Activated CD4-positive, alpha-beta T cell treated with anti-CD3 and anti-CD28 coated beads, Interleukin-2, amount 50 U/mL, for 48 hours (primary cell): ENCODE measurements around the gene PTPRN2.

Experiments
- DNase-seq, 2 experiments: peaks; one replicate each; pipeline ENCODE4 v3.0.0-alpha.2; 2020

The PTPRN2 gene

DNA sequence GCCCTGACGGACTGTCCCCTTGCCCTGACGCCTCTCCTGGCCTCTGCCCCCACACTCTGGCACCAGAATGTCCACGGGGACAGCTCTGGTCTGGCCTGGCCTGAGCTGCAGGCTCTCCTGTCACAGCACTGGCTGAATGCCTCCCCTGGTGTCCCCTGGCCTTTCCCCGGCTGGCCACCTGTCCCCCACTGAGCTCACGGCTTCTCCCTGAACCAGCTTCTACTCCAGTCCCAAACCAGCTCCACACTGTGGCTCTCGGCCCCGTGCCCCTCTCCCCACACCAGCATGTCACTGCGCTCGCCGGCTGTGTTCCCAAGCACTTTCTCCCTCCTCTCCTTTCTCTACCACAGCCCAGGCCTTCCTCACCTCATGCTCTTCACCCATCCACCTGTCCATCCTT is 864.4 kb downstream of the PTPRN2 start:
- no peak for DNase-seq

DNA sequence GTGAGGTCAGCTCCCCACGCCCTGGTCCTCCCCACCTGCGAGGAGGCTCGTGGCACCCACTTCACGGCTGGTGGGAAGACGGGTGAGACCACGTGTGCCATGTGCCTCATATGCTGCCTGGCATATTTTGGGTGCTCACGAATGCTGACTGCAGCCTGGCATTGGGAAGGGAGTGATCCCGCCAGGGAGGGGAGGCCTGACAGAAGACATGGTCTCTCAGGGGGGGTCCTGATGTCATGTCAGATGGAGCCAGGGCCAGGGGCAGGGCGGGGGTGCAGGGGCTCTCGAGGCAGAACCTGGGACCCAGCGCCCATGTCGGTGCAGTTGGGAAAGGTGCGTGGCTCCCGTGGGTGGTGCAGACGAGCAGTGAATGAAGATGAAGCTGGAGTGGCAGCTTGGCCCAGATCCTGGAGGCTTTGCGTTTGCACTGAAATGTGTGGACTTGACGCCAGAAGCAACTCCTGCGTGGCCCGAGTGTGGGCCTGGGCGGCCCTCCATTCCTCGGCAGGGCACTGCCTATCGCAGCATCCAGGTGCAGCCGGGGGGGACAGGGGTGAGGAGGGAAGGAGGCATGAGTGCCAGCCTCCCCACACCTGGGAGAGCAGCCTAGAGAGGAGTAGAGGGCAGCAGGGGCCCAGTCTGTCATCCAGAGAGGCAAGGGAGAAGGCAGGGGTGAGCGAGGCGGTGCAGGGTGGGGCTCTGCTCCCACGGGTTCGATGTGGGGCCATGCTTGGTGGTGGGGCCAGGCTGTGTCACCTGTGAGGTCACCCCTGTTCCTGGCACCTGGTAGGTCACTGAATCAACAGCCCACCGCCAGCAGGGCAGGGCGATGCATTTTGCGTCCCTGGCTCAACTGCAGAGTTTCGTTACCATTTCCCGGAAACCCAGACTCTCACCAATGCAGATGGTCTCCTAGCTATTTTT is 865.2 kb downstream of the PTPRN2 start:
- DNase-seq, result no peak

DNA sequence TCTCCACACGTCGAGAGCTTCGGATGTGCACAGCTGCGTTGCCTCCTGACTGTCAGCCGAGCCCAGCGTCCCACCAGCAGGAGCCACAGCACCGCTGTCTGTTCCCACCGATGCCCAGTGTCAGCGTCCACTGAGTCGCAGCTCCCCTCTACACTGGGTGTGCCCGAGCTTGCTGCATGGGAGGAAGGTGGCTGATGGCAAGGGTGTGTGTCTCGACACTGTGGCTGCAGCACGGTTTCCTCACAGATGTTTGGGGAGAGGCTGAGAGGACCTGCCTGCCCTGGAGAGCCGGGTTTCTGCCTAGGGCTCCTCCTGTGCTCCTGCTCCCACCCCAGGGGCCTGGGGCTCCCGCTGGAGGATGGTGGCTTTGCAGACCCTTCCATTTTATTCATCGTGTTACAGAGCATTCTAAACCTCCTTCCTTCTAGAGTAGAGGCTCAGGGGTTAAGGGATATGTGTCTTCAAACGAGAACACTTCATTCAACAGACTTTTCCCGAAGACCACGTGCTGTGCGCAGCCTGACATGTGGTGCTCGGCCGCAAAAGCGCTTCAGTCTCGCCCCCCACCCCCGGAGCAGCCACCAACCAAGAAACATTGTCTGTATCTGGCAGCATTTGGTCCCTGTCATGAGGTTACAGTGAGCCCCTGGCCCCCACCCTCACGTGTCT is 866.0 kb downstream of the PTPRN2 start:
- DNase-seq, result no peak

DNA sequence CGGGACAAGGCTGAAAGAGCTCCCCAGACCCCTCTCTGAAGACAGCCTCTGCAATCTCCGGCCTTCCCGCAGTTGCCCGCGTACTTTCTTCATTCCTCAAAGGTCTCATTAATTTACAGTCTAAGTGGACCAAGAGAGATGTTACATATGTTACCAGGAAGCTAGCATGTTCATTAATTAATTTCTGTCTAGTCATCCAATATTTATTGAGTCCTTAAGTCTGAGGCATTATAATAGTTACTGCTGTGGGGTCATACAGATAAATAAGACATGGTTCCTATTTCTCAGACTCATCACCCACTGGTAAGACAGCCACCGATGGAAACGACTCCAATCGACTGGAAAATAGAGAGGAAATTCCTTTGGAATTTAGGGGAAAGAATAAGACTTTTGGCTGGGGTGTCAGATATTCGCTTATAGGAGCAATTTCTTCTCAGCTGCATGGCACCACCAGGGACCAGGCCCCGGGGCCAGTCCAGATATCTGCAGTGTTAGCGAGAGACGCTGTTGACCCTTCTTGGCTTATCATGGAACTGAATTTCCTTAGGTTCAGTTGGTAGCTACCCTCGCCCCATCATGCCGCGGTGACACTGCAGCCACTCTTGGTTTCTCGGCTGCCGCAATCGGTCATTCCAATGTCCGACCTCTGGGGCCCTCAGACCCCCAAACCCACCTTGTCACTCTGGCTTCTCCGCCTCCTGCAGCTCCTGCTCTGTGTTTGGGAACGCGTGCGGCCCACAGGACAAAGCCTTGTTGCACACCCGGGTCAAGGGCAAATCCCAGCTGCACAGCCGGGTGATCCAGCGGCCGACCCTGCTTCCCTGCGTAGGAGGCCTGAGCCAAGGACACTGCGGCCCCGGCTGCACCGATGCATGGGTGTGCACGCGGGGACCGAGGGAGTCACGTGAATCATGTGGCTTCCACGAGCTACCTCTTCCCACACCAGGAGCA is 867.6 kb downstream of the PTPRN2 start:
- DNase-seq, result no peak

DNA sequence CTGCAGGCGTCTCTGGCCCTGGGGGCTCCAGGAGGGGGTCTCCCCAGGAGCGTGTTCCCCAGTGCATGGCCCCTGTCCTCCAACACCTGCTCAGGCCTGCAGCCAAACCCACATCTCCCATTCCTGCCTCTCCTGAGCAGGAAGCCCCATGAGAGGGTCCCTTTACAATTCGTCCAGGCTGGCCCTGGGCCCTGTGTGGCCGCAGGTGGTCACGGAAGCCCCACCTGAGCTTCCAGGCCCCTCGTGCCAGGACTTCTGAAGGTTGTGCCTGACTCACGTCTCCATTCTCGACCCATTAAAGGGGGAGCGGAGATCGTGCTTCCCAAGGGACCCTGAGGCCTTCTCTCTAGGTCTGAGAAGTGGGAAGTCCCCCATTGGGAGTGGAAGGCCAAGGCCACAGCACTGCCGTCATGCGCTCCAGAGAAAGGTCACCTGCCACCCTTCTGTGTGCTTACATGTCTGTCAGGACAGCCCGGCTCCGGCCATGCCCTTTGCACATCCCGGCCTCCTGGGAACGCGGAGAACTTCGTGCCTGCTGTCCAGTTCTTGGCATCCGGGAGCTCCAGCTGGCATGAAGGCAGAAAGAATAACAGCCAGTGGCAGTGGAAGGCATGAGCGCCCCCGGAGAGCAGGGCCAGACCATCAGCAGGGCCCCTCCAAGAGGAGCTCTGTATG is 868.5 kb downstream of the PTPRN2 start:
- no peak for DNase-seq

DNA sequence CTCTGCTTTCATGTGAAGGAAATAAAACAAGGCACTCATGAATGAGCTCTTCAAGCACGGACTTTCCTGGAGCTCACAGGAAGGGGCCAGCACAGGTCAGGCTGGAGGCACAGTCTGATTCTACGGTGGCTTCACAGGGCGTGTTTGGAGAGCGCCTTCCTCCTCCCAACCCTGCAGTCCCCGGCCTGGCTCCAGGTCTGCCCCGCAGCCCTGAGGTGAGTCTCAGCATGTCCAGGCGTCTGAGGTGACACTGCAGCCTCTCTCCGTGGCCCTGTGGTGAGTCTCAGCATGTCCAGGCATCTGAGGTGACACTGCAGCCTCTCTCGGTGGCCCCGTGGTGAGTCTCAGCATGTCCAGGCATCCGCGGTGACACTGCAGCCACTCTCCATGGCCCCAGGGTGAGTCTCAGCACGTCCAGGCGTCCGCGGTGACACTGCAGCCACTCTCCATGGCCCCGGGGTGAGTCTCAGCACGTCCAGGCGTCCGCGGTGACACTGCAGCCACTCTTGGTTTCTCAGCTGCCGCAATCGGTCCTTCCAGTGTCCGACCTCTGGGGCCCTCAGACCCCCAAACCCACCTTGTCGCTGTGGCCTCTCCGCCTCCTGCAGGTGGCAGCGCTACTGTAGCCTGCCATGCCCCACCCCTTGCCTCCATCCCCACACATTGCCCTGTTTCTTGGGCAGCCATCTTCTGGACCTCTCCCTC is 869.2 kb downstream of the PTPRN2 start:
- DNase-seq, result no peak

DNA sequence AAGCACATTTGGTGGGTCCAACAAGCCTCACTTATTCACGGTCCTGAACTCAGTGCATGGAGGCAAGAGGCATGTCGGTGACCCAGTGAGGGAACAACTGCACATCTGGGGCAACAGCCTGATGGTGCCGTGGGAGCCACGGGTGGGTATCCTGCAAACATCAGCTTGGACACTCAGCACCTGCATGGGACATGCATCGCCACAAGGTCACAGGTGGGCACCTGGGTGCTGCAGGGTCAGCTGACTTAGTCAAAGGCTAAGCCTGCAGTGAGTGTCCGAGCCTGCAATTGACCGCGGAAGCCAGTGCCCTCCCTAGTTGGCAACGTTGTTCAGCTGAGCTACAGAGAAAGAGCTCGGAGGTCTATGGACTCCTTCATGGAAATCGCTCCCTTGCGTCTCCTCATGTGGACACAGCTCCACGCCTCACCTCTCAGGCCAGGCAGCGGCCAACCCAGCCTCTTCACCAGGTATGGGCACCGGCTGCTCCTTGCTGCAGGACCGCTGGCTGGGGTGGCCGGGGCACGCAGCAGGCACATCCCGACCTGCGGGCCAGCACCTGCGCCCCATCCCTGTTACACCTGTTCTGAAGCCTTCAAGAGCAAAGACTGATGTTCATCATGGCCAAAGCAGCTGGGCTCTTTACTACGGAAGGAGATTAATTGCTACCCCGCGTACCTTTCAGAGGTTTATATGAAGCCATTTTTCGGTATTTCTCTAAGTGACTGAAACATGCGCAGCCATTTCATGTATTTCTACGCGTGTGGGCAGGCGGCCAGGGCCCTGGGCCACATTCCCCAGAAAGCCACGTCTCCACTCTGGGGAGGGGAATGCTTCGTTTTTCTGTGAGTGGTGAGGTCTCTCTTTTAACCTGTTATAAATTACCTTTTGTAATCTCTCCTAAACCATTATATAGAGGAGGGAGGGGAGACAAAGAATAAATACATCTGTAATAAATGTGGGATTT is 870.1 kb downstream of the PTPRN2 start:
- no peak for DNase-seq

DNA sequence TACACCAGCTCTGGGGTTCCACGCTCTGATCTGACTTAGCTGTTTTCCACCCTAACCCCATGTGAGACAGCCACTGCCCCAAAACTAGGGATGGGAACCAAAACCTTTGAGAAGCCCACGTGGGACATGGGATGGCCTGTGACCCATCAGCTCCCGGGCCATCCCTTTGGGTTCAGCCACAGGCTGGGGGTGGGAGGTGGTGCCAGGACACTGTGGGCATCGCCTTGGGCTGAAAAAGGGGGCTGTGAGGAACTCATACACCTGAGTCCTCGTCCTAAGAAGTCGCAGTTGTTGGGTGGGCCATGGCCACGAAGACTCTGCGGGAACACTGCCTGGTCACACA is 871.7 kb downstream of the PTPRN2 start:
- no peak for DNase-seq

DNA sequence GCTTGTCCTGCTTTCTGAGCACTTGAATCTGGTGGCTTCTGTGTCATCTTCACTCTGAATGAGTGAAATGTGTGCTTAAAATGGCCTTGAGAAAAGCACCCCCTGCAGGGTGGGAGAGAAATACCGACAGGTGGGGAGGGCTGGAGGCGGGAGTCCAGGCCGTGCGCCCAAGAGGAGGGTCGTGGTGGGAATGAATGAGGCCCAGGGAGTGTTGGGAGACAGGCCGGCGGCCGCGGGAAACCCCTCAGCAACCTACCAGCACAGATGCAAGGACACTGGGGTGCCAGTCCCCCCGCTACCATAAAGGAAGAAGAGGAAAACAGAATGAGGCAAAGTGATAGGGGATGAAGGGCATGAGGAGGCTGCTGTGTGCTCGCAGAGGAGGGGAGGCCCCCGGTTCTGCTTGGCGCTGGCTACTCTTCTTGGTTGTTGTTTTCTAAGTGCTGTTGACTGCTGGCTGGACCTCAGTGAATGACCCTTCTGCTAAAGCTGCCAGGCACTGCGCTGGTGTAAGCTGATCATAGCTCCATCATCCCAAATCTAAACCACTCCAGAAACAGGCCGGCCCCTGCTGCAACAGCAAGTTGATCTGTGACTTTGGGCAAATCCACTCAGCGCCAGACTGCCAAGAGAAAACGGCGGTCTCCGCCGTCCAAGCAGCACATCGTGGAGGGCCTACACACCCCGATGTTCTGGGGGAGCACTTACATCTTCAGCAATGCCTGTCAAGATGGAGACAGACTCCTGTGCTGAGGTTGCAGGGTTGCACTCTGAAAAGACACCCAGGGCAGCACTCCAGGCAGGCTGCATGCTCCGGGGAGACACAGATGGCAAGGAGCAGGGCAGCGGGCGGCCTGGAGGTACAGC is 872.3 kb downstream of the PTPRN2 start:
- DNase-seq, result no peak

DNA sequence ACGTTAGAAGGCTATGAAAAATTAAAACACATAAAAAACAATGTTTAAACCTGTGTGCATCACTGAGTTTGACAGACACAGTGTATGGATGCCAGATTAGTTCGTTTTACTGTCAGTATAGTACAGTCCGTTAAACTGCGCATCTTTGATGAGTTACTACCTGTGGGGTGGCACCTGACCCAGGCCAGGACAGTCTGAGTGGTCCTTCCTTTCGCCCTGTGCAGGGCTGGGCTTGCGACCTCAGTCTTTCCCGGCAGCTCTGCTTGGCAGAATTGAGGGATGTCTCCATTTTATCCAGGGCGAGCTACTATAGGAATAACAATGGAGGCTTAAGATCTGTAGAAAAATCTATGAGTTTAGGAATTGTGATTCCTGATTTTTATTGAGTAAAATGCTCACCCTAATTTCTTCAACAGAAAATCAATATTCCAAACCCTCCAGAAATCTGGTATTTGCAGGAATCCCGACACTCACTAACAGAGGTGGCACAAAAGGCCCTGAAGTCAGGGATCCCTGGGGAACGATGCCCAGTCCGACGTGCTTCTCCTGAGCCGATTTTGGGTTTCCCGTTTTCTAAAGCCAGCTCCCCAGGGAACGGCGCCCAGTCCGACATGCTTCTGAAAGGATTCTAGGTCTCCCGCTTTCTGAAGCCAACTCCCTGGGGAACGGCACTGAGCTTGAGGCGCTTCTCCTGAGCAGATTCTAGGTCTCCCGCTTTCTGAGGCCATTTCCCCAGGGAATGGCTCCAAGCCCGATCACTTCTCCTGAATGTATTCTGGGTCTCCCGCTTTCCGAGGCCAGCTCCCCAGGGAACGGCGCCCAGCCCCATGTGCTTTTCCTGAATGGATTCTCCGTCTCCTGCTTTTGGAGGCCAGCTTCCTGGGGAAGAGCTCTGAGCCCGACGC is 873.2 kb downstream of the PTPRN2 start:
- DNase-seq, result no peak

DNA sequence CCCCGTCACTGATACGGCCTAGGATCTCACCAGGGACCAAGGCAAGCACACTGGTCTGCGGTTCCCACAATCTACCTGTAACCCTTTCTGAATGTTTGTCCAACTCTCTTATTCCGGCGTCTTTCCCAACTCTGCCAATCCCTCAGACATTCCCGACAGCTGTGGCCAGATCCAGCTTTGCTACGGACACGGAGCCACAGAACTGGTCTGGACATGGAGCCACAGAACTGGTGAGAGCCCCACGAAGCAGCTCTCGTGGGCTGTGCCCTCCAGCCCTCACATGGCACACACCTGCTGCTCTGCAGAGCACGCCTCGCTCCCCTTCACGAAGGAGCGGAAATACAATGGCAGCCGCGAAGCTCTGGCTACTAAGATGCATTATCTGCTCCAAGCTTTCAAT is 874.0 kb downstream of the PTPRN2 start:
- DNase-seq, result no peak

DNA sequence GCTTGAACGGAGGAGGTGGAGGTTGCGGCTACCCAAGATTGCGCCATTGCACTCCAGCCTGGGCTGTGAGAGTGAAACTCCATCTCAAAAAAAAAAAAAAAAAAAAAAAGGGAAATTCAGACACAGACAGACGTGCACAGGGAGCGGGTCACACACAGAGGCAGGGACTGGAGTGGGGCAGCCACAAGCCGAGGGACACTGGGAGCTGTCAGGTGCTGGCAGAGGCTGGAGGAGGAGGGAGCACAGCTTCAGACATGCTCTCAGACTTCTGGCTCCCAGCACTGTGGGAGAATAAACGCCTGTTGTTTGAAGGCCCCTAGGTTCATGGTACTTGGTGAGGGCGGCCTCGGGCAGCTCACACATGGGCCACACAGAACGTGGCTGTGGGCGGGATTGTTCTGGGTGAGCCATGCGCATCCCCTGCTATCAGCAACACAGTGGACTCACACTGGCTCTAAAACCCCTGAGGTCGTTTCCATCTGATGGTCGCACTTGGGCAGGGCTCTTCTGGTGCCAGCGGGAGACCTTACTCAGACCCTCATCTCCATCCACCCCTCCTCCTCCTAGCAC is 874.9 kb downstream of the PTPRN2 start:
- no peak for DNase-seq

DNA sequence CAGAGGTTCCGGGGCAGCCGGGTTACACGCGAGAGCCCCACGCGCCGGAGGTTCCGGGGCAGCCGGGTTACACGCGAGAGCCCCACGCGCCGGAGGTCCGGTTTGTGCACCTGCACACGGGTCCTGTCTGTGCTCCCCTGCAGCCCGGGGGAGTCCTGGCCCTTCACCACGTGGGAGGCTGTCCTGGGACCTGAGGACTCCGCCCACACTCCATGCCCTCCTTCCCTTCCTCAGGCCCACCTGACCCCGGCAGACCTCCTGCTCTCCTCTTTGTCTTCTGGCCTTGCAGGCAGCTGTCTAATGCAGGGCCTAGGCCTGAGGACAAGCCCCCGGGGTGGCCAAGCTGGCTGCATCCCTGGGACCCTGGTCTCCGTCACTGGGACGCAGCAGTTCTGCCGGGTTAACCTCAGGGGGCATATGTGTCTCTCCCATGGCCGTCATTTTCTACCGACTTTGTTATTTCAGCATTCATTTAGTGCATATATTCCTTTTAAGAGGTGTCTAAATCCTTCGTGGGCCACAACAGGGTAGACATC is 876.2 kb downstream of the PTPRN2 start:
- no peak for DNase-seq

DNA sequence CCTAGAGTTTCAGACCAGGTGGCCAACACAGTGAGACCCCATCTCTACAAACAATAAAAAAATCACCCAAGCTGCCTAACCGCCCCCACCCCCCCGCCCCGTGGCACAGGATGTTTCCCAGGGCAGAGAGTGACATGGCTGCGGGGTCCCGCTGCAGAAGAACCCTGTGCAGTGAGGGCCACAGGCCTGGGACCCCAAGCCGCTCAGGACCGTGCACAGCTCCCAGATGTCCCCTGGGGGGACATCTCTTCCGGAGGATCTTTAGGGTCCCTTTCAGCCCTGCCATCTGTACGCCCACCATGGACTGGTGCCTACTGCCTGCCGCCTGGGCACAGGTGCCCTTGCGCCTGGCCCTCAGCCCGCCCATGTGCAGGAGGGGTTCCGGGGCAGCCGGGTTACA is 877.2 kb downstream of the PTPRN2 start:
- no peak for DNase-seq

DNA sequence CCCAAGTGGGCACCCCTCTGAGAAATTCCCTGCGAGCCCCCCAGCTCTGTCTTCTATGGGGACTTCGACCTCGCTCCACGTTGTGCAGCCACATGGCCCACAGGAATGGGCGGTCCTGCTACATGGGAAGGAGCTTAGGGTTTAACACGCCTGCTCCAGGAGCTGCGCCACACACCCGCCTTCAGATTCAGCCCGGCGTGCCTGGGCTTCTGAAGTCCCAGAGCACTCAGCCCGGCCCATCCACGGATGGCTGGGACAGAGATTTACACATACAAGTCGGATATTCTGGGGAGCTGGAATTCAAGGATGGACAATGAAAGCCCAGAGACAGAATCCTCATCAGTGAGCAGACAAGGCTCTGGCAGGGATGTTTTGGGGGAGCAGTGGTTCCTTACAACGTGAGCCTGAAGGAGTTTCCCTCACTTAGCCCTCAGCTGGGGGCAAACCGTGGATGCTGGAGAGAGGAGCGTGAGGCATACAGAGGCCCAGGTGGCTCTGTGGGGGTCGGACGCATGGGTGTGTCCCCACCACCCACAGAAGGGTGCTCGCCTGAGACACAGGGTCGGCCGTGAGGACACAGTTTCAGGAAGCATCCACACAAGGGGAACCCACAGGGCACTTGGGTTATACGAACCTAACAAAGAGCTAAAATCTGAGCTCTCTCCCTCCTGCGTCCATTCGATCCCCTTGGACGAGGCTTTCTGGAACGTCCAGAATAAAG is 877.9 kb downstream of the PTPRN2 start:
- DNase-seq, result no peak

DNA sequence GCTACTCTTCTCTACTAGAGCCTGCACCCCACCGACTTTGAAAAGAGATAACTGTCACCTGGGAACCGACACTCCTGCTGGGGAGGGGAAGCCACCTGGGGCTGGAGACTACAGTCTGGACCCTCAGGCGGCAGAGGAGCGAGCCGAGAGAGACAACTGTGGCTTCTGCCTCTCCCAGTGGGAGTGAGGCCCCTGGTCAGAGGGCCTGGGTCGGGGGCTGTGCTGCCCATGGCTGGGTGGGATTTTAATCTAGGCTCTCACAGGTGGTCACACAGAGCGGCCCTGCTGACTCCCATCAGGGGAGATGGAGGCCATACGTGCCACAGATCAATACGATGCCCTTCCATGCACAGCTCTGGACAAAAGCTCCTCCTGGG is 878.7 kb downstream of the PTPRN2 start:
- DNase-seq, result no peak
